Measurements from ENCODE around the gene PLXDC2.

The PLXDC2 gene

DNA sequence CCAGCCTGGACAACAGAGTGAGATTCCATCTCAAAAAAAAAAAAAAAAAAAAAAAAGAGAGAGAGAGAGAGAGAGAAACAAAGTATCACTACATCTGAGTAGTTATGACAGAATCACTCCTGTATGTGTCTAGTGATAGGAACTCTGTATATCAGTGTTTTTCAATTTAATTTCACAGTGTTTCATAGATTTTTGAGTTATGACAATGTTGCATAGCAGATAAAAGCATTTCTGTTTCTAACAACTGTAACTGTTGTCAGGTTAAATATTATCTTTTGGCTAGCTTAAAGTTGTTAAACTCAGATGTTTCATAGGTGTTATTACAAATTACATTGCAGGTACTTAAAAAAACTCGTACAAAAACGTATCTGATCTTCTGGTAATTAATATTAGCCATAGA, 60.3 kb downstream of the PLXDC2 start:
- TF ChIP-seq EZH2phosphoT487 (IDR thresholded peaks at IDR 0.05; ENCODE audit: borderline replicate concordance, low read length), result no peak
- TF ChIP-seq CTCF (IDR thresholded peaks at IDR 0.05; ENCODE audit: low read depth, low read length, poor library complexity, severe bottlenecking), result no peak
- Histone ChIP-seq H3K79me2 (ENCODE audit: control insufficient read depth, low read length) (no peaks in the 10 kb centered on the region), H3K9me2 (replicated peaks; ENCODE audit: control insufficient read depth, low read length) (no peaks in the 10 kb centered on the region), H3K4me3 (ENCODE audit: low read length) (no peak overlapping the region), H3K4me2 (ENCODE audit: low read length) (no peak overlapping the region), H3K36me3 (ENCODE audit: control insufficient read depth, low read length) (no peaks in the 10 kb centered on the region), H3K4me1 (ENCODE audit: control insufficient read depth, low read length) (no peaks in the 10 kb centered on the region), H3K27ac (ENCODE audit: low read depth, low read length) (no peak overlapping the region), H4K20me1 (ENCODE audit: control insufficient read depth, insufficient read depth, low read depth, low read length) (no peaks in the 10 kb centered on the region), H3F3A (ENCODE audit: control insufficient read depth, insufficient read depth) (no peaks in the 10 kb centered on the region), H3K9me3 (ENCODE audit: control insufficient read depth, insufficient read depth, low read length) (no peaks in the 10 kb centered on the region), H3K27me3 (ENCODE audit: control insufficient read depth, low read length) (no peaks in the 10 kb centered on the region)

- H3F3A ChIP-seq (ENCODE audit: control insufficient read depth, insufficient read depth), result no peaks in the 10 kb centered on the region
- no peaks in the 10 kb centered on the region for H3K79me2 ChIP-seq (ENCODE audit: control insufficient read depth, low read length)
- H3K36me3 ChIP-seq (ENCODE audit: control insufficient read depth, low read length), result no peaks in the 10 kb centered on the region
- H3K4me3 ChIP-seq (ENCODE audit: low read length), result no peak overlapping the region
- no peaks in the 10 kb centered on the region for H3K9me2 ChIP-seq (replicated peaks; ENCODE audit: control insufficient read depth, low read length)
- no peak overlapping the region for H3K27ac ChIP-seq (ENCODE audit: low read depth, low read length)
- H3K4me1 ChIP-seq (ENCODE audit: control insufficient read depth, low read length), result no peaks in the 10 kb centered on the region
- H4K20me1 ChIP-seq (ENCODE audit: control insufficient read depth, insufficient read depth, low read depth, low read length), result no peaks in the 10 kb centered on the region
- H3K27me3 ChIP-seq (ENCODE audit: control insufficient read depth, low read length), result no peaks in the 10 kb centered on the region
- no peaks in the 10 kb centered on the region for H3K9me3 ChIP-seq (ENCODE audit: control insufficient read depth, insufficient read depth, low read length)
- H3K4me2 ChIP-seq (ENCODE audit: low read length), result no peak overlapping the region
- TF ChIP-seq CTCF (IDR thresholded peaks at IDR 0.05; ENCODE audit: low read depth, low read length, poor library complexity, severe bottlenecking) (no peak), EZH2phosphoT487 (IDR thresholded peaks at IDR 0.05; ENCODE audit: borderline replicate concordance, low read length) (no peak)
Observed at GRCh38 chr10:19877466-19878255, 61.4 kb downstream of the PLXDC2 start.

- H3K27me3 ChIP-seq (ENCODE audit: control insufficient read depth, low read length), result no peaks in the 10 kb centered on the region
- no peaks in the 10 kb centered on the region for H3K79me2 ChIP-seq (ENCODE audit: control insufficient read depth, low read length)
- H4K20me1 ChIP-seq (ENCODE audit: control insufficient read depth, insufficient read depth, low read depth, low read length), result no peaks in the 10 kb centered on the region
- H3K36me3 ChIP-seq (ENCODE audit: control insufficient read depth, low read length), result no peaks in the 10 kb centered on the region
- no peak overlapping the region for H3K4me2 ChIP-seq (ENCODE audit: low read length)
- no peak overlapping the region for H3K4me3 ChIP-seq (ENCODE audit: low read length)
- H3F3A ChIP-seq (ENCODE audit: control insufficient read depth, insufficient read depth), result no peaks in the 10 kb centered on the region
- H3K4me1 ChIP-seq (ENCODE audit: control insufficient read depth, low read length), result no peaks in the 10 kb centered on the region
- no peaks in the 10 kb centered on the region for H3K9me2 ChIP-seq (replicated peaks; ENCODE audit: control insufficient read depth, low read length)
- H3K27ac ChIP-seq (ENCODE audit: low read depth, low read length), result no peak overlapping the region
- TF ChIP-seq CTCF (IDR thresholded peaks at IDR 0.05; ENCODE audit: low read depth, low read length, poor library complexity, severe bottlenecking), result no peak
- TF ChIP-seq EZH2phosphoT487 (IDR thresholded peaks at IDR 0.05; ENCODE audit: borderline replicate concordance, low read length), result no peak
- no peaks in the 10 kb centered on the region for H3K9me3 ChIP-seq (ENCODE audit: control insufficient read depth, insufficient read depth, low read length)
Observed at GRCh38 chr10:19882621-19883020, 66.4 kb downstream of the PLXDC2 start.
